Measurements from ENCODE around the gene YJU2. TPM values are rescaled to one million over a fixed set of nuclear protein-coding genes. Genes with fewer than 3 reads are reported as not detected.
"Not testable (repeated sequence)": the region's sequence is repeated elsewhere in the genome, so short reads cannot be mapped to it uniquely, and the experiment has no call there.

Gene YJU2
- polyA plus RNA-seq, 2 of the 4 experiments (the other 2 are of a cell fraction) = 12.3 to 14.9 TPM

DNA sequence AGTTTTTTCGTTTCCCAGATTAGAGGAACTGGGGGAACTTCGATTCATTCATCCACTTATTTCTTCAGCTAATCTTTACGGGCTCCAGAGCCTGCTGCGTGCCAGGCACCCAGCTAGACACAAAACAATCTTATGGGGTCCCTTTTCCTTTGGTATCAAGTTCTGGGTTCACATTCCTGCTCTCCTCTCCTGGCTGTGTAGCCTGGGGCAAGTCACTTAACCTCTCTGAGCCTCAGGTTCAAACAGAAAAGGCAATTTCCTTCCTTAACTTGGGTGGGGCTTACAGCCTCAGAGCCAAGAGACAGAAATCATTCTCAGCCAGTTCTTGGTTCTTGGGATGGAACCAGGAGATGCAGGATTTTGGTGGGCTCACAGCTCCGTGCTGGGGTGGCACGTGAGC, 38.1 kb downstream of the YJU2 start:
- TF ChIP-seq, protein P1, sequence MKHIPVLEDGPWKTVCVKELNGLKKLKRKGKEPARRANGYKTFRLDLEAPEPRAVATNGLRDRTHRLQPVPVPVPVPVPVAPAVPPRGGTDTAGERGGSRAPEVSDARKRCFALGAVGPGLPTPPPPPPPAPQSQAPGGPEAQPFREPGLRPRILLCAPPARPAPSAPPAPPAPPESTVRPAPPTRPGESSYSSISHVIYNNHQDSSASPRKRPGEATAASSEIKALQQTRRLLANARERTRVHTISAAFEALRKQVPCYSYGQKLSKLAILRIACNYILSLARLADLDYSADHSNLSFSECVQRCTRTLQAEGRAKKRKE (CRISPR knock-in tag; IDR thresholded peaks at IDR 0.05; ENCODE audit: low read depth) = no peak
- TF ChIP-seq EP300 (IDR thresholded peaks at IDR 0.05) (no peak), JUN (IDR thresholded peaks at IDR 0.05) (no peak), CBX8 (IDR thresholded peaks at IDR 0.05) (no peak), HOXA7 (CRISPR knock-in tag; IDR thresholded peaks at IDR 0.05) (no peak), MYC (IDR thresholded peaks at IDR 0.05; ENCODE audit: borderline replicate concordance, low read length) (no peak), KDM5A (IDR thresholded peaks at IDR 0.05) (no peak), RARB (CRISPR knock-in tag; IDR thresholded peaks at IDR 0.05) (no peak), NR3C1 (IDR thresholded peaks at IDR 0.05) (no peak), NPAS2 (CRISPR knock-in tag; IDR thresholded peaks at IDR 0.05; ENCODE audit: borderline replicate concordance) (no peak)
- TF ChIP-seq, protein P2, sequence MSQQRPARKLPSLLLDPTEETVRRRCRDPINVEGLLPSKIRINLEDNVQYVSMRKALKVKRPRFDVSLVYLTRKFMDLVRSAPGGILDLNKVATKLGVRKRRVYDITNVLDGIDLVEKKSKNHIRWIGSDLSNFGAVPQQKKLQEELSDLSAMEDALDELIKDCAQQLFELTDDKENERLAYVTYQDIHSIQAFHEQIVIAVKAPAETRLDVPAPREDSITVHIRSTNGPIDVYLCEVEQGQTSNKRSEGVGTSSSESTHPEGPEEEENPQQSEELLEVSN (IDR thresholded peaks at IDR 0.05; ENCODE audit: borderline replicate concordance, low read depth) = no peak
- POLR2A ChIA-PET = no interaction called here
- ATAC-seq = no peak
- Histone ChIP-seq H3K4me2 (peak overlapping the region; percentile 72), H3K4me1 (no peaks in the 10 kb centered on the region; the same call in 2 of the 3 replicates), H3K27ac (no peak overlapping the region), H3K9me3 (no peaks in the 10 kb centered on the region), H3K4me3 (peak overlapping the region; percentile 17; the same call in 1 of the 3 replicates)
- FAIRE-seq = no peak
- WGBS (ENCODE audit: missing lambda C conversion rate) = 46% methylated on average over 6 of the region's 6 CpGs
- no peak for DNase-seq (ENCODE audit: low read depth in 1 of 2, low spot score in 1 of 2)
- CTCF ChIA-PET = interaction anchor here (1.3 kb wide), 1 partner anchor 18 kb away, joined by 4 read pairs; no protein-coding TSS in a partner anchor

DNA sequence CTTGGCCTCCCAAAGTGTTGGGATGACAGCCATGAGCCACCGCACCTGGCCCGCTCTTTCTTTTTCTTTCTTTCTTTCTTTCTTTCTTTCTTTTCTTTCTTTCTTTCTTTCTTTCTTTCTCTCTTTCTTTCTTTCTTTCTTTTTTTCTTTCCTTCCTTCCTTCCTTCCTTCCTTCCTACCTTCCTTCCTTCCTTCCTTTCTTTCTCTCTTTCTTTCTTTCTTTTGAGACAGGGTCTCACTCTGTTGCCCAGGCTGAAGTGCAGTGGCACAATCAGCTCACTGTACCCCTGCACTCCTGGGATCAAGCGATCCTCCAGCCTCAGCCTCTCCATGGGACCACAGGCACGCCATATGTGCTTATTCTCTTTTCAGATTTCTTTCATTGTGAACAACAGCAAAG, 39.3 kb downstream of the YJU2 start:
- ATAC-seq; H3K9me3 ChIP-seq; H3K4me3 ChIP-seq; POLR2A ChIA-PET; H3K27ac ChIP-seq; H3K4me1 ChIP-seq; DNase-seq (ENCODE audit: low read depth in 1 of 2, low spot score in 1 of 2); FAIRE-seq; H3K4me2 ChIP-seq: not testable (repeated sequence)
- 80% methylated on average over 4 of the region's 4 CpGs for WGBS (ENCODE audit: missing lambda C conversion rate)
- CTCF ChIA-PET = interaction anchor here (0.9 to 1.3 kb wide), 2 partner anchors 19 to 66 kb away, joined by 3 to 4 read pairs; no protein-coding TSS in a partner anchor

DNA sequence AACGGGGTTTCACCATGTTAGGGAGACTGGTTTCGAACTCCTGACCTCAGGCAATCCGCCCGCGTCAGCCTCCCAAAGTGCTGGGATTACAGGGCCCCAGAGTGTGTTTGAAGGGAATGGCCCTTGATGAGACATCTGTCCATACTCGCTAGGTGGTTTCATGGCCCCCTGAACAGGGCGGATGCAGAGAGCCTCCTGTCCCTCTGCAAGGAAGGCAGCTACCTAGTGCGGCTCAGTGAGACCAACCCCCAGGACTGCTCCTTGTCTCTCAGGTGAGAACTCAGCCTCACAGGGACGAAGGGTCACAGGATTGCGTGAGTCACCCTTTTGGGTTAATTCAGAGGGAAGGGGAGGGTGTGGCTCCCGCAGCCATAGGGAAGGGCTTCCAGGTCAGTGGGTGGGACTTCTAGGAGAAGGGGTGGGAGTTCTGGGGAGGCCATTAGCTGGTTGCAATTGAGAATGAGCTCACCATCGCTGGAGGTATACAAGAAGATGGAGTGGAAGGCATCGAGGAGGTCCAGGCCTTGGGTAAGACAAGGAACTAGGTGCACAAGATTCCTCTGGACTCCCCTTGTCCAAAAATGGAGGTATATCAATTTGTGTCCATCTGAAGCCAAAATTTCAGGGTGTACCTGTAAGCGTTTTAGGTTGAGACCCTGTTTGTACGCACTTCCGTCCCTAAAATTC, 41.4 kb downstream of the YJU2 start:
- Histone ChIP-seq H3K4me1 (no peaks in the 10 kb centered on the region), H3K4me2 (no peak overlapping the region), H3K27ac (no peak overlapping the region), H3K9me3 (no peaks in the 10 kb centered on the region), H3K4me3 (no peak overlapping the region)
- CTCF ChIA-PET = no interaction called here
- no peak for DNase-seq (ENCODE audit: low read depth in 1 of 2, low spot score in 1 of 2)
- no peak for ATAC-seq
- no peak for FAIRE-seq
- whole genome bisulfite sequencing (ENCODE audit: missing lambda C conversion rate) = 69% methylated on average over 15 of the region's 16 CpGs
- TF ChIP-seq HOXA7 (CRISPR knock-in tag; IDR thresholded peaks at IDR 0.05) (no peak), FOSB (CRISPR knock-in tag; IDR thresholded peaks at IDR 0.05) (no peak), HDAC2 (IDR thresholded peaks at IDR 0.05) (no peak), SREBF2 (IDR thresholded peaks at IDR 0.05) (no peak), MYC (IDR thresholded peaks at IDR 0.05; ENCODE audit: borderline replicate concordance, low read length) (no peak), TP53 (CRISPR knock-in tag; IDR thresholded peaks at IDR 0.05) (no peak), RFX5 (IDR thresholded peaks at IDR 0.05) (no peak), EHMT2 (IDR thresholded peaks at IDR 0.05; ENCODE audit: low read depth) (no peak), NR3C1 (IDR thresholded peaks at IDR 0.05) (no peak), HOXB13 (CRISPR knock-in tag; IDR thresholded peaks at IDR 0.05; ENCODE audit: low read depth) (no peak), MAZ (IDR thresholded peaks at IDR 0.05; ENCODE audit: borderline replicate concordance, low read depth, low read length) (no peak)
- TF ChIP-seq, protein P3, sequence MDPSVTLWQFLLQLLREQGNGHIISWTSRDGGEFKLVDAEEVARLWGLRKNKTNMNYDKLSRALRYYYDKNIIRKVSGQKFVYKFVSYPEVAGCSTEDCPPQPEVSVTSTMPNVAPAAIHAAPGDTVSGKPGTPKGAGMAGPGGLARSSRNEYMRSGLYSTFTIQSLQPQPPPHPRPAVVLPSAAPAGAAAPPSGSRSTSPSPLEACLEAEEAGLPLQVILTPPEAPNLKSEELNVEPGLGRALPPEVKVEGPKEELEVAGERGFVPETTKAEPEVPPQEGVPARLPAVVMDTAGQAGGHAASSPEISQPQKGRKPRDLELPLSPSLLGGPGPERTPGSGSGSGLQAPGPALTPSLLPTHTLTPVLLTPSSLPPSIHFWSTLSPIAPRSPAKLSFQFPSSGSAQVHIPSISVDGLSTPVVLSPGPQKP (IDR thresholded peaks at IDR 0.05; ENCODE audit: low read depth, low read length) = no peak
- TF ChIP-seq, protein P4, sequence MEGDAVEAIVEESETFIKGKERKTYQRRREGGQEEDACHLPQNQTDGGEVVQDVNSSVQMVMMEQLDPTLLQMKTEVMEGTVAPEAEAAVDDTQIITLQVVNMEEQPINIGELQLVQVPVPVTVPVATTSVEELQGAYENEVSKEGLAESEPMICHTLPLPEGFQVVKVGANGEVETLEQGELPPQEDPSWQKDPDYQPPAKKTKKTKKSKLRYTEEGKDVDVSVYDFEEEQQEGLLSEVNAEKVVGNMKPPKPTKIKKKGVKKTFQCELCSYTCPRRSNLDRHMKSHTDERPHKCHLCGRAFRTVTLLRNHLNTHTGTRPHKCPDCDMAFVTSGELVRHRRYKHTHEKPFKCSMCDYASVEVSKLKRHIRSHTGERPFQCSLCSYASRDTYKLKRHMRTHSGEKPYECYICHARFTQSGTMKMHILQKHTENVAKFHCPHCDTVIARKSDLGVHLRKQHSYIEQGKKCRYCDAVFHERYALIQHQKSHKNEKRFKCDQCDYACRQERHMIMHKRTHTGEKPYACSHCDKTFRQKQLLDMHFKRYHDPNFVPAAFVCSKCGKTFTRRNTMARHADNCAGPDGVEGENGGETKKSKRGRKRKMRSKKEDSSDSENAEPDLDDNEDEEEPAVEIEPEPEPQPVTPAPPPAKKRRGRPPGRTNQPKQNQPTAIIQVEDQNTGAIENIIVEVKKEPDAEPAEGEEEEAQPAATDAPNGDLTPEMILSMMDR (IDR thresholded peaks at IDR 0.05) = no peak
- TF ChIP-seq, protein P5, sequence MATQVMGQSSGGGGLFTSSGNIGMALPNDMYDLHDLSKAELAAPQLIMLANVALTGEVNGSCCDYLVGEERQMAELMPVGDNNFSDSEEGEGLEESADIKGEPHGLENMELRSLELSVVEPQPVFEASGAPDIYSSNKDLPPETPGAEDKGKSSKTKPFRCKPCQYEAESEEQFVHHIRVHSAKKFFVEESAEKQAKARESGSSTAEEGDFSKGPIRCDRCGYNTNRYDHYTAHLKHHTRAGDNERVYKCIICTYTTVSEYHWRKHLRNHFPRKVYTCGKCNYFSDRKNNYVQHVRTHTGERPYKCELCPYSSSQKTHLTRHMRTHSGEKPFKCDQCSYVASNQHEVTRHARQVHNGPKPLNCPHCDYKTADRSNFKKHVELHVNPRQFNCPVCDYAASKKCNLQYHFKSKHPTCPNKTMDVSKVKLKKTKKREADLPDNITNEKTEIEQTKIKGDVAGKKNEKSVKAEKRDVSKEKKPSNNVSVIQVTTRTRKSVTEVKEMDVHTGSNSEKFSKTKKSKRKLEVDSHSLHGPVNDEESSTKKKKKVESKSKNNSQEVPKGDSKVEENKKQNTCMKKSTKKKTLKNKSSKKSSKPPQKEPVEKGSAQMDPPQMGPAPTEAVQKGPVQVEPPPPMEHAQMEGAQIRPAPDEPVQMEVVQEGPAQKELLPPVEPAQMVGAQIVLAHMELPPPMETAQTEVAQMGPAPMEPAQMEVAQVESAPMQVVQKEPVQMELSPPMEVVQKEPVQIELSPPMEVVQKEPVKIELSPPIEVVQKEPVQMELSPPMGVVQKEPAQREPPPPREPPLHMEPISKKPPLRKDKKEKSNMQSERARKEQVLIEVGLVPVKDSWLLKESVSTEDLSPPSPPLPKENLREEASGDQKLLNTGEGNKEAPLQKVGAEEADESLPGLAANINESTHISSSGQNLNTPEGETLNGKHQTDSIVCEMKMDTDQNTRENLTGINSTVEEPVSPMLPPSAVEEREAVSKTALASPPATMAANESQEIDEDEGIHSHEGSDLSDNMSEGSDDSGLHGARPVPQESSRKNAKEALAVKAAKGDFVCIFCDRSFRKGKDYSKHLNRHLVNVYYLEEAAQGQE (IDR thresholded peaks at IDR 0.05) = no peak
- POLR2A ChIA-PET = interaction anchor here (1.6 kb wide), 1 partner anchor 55 kb away, joined by 5 read pairs; the partner anchor contains the start of gene MPND
